ENCODE measurements around the gene RHBDD1.

The RHBDD1 gene

GRCh38 chr2:226983895-226984749 is 148.3 kb downstream of the RHBDD1 start:
- Histone ChIP-seq H3K27me3 (ENCODE audit: insufficient read depth, low read length) (no peaks in the 10 kb centered on the region), H3K9me3 (ENCODE audit: low read length) (no peaks in the 10 kb centered on the region), H2AFZ (ENCODE audit: low read length) (no peak overlapping the region), H3K4me1 (ENCODE audit: insufficient read depth, low read length, severe bottlenecking) (peaks cover 49% of the 10 kb centered on the region), H3K4me2 (ENCODE audit: low read length) (peak overlapping the region; percentile 56), H3K9me2 (ENCODE audit: low read depth, low read length) (no peaks in the 10 kb centered on the region), H3K79me2 (ENCODE audit: insufficient read depth, low read length) (no peaks in the 10 kb centered on the region), H3F3A (ENCODE audit: insufficient read depth, low read length) (no peaks in the 10 kb centered on the region), H4K20me1 (ENCODE audit: insufficient read depth, low read length) (no peaks in the 10 kb centered on the region), H3K9ac (ENCODE audit: low read length) (peak overlapping the region; percentile 57), H3K4me3 (ENCODE audit: low read depth, low read length, poor library complexity, severe bottlenecking) (peak overlapping the region; percentile 20), H3K27ac (ENCODE audit: low read depth, low read length, poor library complexity, severe bottlenecking) (peak overlapping the region; percentile 95), H3K36me3 (ENCODE audit: insufficient read depth, low read length) (no peaks in the 10 kb centered on the region)
- TF ChIP-seq EZH2 (IDR thresholded peaks at IDR 0.05; ENCODE audit: borderline replicate concordance, low read length) (no peak), CTCF (IDR thresholded peaks at IDR 0.05; ENCODE audit: low read length) (no peak)

- peak overlapping the region; percentile 56 for H3K4me2 ChIP-seq (ENCODE audit: low read length)
- H2AFZ ChIP-seq (ENCODE audit: low read length) = no peak overlapping the region
- H3K27me3 ChIP-seq (ENCODE audit: insufficient read depth, low read length) = no peaks in the 10 kb centered on the region
- peaks cover 49% of the 10 kb centered on the region for H3K4me1 ChIP-seq (ENCODE audit: insufficient read depth, low read length, severe bottlenecking)
- H3K9me2 ChIP-seq (ENCODE audit: low read depth, low read length) = no peaks in the 10 kb centered on the region
- H3F3A ChIP-seq (ENCODE audit: insufficient read depth, low read length) = no peaks in the 10 kb centered on the region
- peak overlapping the region; percentile 20 for H3K4me3 ChIP-seq (ENCODE audit: low read depth, low read length, poor library complexity, severe bottlenecking)
- H3K9ac ChIP-seq (ENCODE audit: low read length) = peak overlapping the region; percentile 57
- no peaks in the 10 kb centered on the region for H4K20me1 ChIP-seq (ENCODE audit: insufficient read depth, low read length)
- H3K79me2 ChIP-seq (ENCODE audit: insufficient read depth, low read length) = no peaks in the 10 kb centered on the region
- H3K9me3 ChIP-seq (ENCODE audit: low read length) = no peaks in the 10 kb centered on the region
- TF ChIP-seq EZH2 (IDR thresholded peaks at IDR 0.05; ENCODE audit: borderline replicate concordance, low read length) = no peak
- TF ChIP-seq CTCF (IDR thresholded peaks at IDR 0.05; ENCODE audit: low read length) = peak; percentile 81
- H3K36me3 ChIP-seq (ENCODE audit: insufficient read depth, low read length) = no peaks in the 10 kb centered on the region
- H3K27ac ChIP-seq (ENCODE audit: low read depth, low read length, poor library complexity, severe bottlenecking) = peak overlapping the region; percentile 95
These were observed 149.1 kb downstream of the RHBDD1 start for GRCh38 chr2:226984750-226985582.

GRCh38 chr2:226985583-226985946 is 149.7 kb downstream of the RHBDD1 start:
- no peaks in the 10 kb centered on the region for H4K20me1 ChIP-seq (ENCODE audit: insufficient read depth, low read length)
- no peaks in the 10 kb centered on the region for H3K9me2 ChIP-seq (ENCODE audit: low read depth, low read length)
- H3K36me3 ChIP-seq (ENCODE audit: insufficient read depth, low read length) = no peaks in the 10 kb centered on the region
- H3K9ac ChIP-seq (ENCODE audit: low read length) = no peak overlapping the region
- H2AFZ ChIP-seq (ENCODE audit: low read length) = no peak overlapping the region
- H3K4me3 ChIP-seq (ENCODE audit: low read depth, low read length, poor library complexity, severe bottlenecking) = no peak overlapping the region
- no peaks in the 10 kb centered on the region for H3K9me3 ChIP-seq (ENCODE audit: low read length)
- H3K4me2 ChIP-seq (ENCODE audit: low read length) = no peak overlapping the region
- no peaks in the 10 kb centered on the region for H3K27me3 ChIP-seq (ENCODE audit: insufficient read depth, low read length)
- H3K4me1 ChIP-seq (ENCODE audit: insufficient read depth, low read length, severe bottlenecking) = peaks cover 49% of the 10 kb centered on the region
- H3F3A ChIP-seq (ENCODE audit: insufficient read depth, low read length) = no peaks in the 10 kb centered on the region
- H3K79me2 ChIP-seq (ENCODE audit: insufficient read depth, low read length) = no peaks in the 10 kb centered on the region
- H3K27ac ChIP-seq (ENCODE audit: low read depth, low read length, poor library complexity, severe bottlenecking) = no peak overlapping the region
- no peak for TF ChIP-seq CTCF (IDR thresholded peaks at IDR 0.05; ENCODE audit: low read length)
- no peak for TF ChIP-seq EZH2 (IDR thresholded peaks at IDR 0.05; ENCODE audit: borderline replicate concordance, low read length)
